ENCODE data around the gene FLNA.

GRCh38 chrX:154323537-154323936 is 50.9 kb downstream of the FLNA start:
- TF ChIP-seq CTCF (IDR thresholded peaks at IDR 0.05; ENCODE audit: low read depth, low read length) (no peak), POLR2A (IDR thresholded peaks at IDR 0.05; ENCODE audit: extremely low read depth, insufficient read length) (no peak)
